CD4-positive, alpha-beta T cell treated with Interleukin-2 at 100 ng/mL for 4 hours (primary cell): ENCODE measurements around the gene SNAI3.

ENCODE experiments used
- DNase-seq: peaks from one replicate; pipeline ENCODE4 v3.0.0-alpha.2; 2020; ENCODE audit warnings: low spot score

SNAI3 gene

DNA sequence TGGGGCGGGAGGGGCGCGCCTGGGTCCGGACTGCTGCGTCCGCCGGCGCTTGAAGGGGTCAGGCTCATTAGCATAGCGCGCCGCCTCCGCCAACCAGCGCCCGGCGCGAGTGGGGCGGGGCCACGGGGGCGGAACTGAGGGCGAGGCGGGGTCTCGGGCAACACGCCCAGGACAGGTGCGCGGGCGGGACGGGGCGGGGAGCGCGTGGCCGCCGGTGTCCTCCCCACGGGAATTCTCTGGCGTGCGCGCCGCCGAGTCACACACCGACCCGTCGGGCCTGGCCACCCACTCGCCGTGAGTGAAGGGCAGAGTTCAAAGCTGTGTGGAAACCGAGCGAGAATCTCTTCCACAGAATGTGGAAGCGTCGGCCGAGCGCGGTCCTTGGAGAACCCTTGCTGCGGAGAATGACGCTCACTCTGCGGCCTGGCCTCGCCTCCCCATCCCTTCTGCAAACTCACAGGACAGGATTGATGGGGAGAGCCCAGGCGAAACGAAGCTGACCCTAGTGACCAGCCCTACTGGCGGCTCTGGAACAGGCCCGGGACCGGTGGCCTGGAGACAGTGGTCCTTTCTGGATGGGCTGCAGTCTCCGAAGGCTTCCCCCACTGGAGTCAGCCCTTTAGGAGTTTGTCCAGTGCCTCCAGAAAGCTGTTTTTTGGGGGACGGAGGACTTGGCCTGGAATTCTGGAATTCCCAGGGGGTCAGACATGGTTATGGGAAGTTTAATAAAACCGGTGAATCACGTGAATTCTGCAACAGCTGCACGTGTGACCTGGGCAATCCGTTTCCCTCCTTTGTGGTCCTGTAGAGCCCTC is at the start of gene SNAI3:
SNAI3 (minus strand) TSS at position 69 of the 815 bp plus-strand sequence. CDS start 101 bp downstream, outside the sequence.
- peak; percentile 81 for DNase-seq

- DNase-seq, result no peak
Measured at GRCh38 chr16:88736088-88736487, 49.8 kb upstream of the SNAI3 start.

DNA sequence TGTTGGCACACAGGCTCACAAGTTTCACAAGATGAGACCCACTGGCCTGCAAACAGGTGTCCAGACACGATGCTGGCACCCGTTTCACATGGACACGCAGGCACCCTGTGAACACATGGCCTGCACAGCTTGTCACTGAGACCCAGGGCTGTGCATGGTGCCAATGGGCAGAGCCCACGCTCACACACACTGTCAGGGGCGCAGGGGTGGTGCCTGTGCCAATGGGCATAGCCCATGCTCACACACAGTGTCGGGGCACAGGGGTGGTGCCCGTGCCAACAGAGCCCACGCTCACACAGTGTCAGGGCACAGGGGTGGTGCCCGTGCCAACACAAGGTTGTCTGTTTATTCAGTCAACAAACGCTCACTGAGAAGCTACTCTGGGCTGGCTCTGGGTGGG is 49.3 kb upstream of the SNAI3 start:
- no peak for DNase-seq

- no peak for DNase-seq
Measured at GRCh38 chr16:88735121-88735520, 48.8 kb upstream of the SNAI3 start.

- no peak for DNase-seq
Measured at GRCh38 chr16:88734361-88734728, 48.0 kb upstream of the SNAI3 start.

DNA sequence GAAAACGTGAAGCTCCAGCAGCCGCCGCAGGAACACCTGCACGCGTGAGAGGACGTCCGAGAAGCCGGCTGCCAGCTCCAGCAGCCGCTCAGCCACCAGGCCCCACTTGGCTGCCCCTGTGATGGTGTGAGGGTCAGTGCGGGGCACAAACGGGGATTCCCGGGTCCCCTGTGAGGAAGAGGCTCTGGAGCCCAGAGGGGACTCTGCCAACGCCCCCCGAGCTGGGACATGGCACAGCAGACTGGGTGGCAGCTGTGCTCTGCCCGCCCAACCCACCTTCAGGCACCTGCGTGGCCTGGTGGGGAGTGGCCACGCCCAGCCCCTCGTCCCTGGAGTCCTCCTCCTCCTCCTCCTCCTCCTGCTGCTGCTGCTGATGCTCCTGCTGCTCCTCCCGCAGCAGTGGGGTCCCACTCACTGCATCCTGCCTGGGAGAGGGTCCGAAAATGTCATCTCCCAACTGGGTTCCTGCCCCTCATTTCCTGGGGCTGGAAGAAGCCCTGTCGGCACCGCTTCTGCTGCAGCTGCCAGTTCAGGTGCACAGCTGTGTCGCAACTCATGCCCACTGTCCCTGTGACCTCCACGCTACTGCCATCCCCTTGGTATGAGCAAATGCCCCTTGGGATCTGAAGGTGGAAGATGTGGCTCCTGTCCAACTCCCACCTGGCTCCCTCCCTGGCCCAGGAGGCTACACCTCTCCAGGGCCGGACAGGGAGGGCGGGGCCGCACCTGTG is 47.5 kb upstream of the SNAI3 start:
- DNase-seq, result no peak

DNA sequence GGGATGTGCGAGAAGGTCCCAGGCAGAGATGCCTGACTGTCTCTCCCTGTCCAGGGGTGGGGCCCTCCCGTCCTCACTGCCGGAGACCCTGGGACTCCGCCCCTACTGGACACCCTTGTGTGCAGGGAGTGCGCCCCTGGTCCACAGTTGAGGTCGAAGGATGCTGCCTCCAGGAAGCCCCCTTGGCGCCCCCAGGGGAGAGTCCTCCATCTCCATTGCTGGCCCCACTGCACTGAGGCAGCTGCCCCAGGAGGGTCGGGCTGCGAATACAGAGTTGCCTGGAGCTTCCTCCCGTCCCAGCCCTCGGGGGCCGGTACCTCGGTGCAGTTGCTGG is 46.6 kb upstream of the SNAI3 start:
- no peak for DNase-seq

DNA sequence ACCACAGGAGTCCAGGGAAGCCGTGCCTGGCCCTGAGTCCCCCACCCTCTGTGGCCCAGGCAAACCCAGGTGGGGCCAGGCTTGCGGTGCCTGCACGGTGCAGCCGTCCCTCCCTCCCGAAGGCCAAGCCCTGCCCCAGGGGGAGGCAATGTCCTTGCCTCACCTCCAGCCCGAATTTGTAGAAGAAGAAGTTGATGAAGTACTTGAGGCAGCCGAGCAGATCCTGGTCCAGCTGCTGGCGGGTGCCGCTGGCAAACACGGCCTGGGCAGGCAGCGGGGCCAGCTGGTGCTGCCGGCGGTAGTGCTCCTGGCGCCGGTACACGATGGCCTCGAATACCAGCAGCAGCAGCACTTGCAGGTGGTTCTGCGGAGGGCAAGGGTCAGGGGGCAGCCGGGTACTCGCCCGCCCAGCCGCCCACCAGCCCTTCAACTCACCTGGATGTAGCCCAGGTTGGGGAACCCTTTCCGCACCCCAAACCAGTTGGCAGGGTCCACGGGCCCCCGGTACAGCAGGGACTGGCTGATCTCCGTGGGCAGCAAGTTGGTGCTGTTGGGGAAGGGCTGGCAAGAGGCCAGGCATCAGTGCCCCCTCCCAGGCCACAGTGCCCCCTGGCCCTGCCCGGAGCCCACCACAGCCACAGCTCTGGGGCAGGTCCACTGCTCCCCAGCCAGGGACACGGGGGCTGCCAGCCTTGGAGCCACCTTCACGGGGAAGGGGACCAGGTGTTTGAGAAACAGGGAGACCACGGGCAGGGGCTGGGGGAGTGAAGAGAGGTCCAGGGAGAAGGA is 46.1 kb upstream of the SNAI3 start:
- DNase-seq, result no peak

DNA sequence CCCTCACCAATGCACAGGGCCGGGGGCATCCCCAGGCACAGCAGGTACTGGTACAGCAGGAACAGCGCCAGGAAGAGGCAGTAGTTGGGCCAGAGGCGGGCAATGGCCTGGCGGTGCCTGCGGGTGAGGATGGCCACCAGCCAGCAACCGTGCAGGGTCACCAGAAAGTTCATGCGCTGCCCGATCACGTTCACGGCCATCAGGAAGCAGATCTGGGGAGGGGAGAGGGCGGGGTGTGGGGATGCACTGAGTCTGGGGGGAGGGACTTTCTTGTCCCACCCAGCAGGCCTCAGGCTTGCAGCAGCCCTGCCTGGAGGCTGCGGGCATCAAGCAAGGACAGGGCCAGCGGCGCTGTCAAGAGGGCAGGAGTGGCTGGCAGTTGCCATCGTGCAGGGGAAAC is 45.4 kb upstream of the SNAI3 start:
- no peak for DNase-seq

DNA sequence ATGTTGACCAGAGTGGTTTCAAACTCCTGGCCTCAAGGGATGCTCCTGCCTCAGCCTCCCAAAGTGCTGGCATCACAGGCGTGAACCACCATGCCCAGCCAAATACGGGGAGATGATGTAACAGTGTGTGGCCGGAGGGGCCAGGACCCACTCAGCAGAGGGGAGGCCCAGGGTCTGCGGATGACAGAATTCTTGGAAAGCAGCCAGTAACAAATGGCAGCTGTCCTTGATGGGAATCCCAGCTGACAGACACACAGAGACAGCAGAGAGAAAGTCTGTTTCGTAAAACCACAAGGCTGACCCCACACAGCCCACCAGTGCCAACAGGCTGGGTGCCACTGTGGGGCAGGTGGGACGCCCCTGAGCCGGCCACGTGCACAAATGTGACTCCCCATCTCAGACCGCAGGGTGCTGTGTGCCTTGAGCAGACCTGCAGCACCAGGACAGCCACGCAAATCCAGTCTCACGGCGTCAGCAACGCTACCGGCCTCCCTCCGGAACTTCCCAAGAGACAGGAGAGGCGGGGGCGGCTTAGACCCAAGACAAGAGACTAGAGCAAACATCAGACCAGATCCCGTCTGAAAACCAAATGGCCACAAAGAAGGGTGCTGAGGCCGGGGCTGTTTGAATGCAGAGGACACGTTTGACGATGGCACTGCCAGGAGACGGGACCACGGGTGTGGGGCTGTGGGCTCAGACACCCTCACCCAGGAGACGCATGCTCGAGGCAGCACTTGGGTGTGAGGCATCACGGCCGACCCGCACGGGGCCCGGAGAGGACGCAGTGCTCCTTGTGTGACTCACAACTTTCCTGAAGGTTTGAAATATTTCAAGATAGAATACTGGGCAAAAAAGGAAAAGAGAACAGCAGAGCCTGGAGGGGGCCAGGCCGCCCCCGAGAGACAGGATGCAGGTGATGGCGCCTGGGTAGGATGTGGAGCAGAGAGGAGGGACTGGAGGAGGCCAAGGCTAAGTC is 44.6 kb upstream of the SNAI3 start:
- no peak for DNase-seq

GRCh38 chr16:88727871-88728270 is 41.6 kb upstream of the SNAI3 start:
- no peak for DNase-seq

GRCh38 chr16:88726981-88727380 is 40.7 kb upstream of the SNAI3 start:
- no peak for DNase-seq

- DNase-seq, result no peak
Measured at GRCh38 chr16:88726408-88726749, 40.1 kb upstream of the SNAI3 start.

DNA sequence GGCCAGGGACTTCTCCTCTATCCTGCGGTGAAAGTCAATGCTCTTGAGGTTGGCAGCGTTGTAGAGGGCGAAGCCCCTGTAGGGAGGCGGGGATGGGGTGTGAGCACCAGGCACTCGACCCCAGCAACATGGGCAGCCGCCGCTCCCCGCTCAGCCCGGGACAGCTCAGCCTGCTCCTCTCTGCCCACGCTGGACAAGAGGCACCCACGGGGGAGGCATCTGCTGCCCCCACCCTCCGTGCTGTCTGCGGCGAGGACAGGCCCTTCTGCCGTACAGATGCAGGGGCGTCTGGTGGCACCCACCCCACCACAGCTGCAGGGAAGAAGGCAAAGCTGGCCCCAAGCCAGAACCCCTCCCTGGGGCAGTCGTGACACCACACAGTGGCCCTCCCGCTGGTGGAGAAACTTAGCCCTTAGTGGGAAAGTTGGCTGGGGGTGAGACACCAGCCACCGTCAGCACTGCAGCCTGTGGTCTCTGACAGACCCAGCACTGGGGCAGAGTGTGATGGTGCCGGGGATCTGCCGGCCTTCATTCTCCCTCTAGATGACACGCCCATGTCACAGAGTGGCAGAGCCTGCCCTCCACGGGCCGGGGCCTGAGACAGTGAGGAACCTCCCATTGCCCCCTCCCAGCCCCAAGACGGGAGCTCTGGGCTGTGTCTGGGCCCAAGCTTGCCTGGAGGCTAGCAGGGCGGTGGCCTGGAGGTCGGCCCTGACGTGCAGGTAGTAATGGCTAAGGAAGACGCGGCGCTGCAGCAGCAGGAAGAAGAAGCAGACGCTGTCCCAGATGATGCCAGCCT is 39.5 kb upstream of the SNAI3 start:
- DNase-seq, result no peak

GRCh38 chr16:88724855-88725555 is 38.7 kb upstream of the SNAI3 start:
- DNase-seq, result no peak

GRCh38 chr16:88723911-88724310 is 37.6 kb upstream of the SNAI3 start:
- DNase-seq, result no peak

DNA sequence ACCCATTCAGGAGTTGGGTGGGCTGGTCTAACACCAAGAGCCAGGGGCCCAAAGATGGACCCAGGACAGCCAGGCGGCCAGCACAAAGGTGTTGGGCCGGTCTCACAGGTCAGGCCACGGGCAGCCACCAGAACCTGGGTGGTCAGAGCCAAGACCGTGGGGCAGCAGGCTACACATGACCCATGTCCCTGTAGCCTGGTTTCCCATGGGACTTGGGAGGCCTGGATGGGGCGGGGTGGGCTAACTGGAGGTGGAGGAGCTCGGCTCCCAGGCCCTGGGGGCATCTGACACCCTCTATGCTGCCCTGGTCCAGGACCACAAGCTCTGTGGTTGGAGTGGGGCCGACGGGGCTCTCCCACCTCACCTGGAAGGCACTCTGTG is 37.2 kb upstream of the SNAI3 start:
- DNase-seq, result no peak

DNA sequence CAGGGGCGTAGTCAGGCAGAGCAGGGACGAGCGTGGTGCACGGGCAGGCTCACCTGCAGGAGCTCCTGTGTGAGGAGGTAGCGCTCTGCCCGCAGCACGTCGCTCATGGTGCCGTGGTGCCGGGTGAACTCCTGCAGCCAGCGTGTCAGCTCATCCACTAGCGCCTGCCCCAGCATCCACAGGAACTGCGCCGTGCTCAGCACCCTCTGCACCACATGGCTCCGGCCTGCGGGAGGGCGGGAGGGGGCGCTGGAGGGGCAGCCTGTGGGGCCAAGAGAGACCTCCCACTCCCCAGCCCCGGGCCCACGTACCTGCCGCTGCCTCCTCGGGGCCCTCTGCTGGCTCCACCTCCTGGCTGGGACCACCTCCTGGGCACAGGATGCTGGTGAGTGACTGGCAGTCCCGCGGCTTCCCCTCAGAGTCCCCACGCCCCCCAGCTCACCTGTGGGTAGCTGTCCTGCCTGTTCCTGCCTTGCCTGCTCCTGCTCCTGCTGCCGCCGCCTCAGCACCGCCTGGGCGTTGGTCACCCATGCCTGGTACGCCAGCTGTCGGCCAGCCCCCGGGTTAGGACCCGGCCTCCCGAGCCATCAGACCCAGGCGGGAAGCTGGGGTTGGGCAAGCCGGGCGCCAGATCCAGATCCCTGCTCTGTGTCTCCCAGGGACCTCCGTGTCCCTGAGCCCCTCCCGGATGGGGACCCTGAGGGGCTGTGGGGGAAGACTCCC is 36.6 kb upstream of the SNAI3 start:
- DNase-seq, result no peak
